IgD-negative memory B cell (primary cell): Measurements from ENCODE around the gene TPCN2. TPM values are rescaled to one million over a fixed set of nuclear protein-coding genes. Genes with fewer than 3 reads are reported as not detected.

Source experiments
- H3K27ac Mint-ChIP-seq, 3 donors: one replicate each; pipeline ENCODE4 v1.8.0; 2020 to 2022; ENCODE audit warnings: mild to moderate bottlenecking in 3 of 3, mixed read lengths in 3 of 3, moderate library complexity in 1 of 3
- H3K27me3 Mint-ChIP-seq: one replicate; pipeline ENCODE4 v1.8.0; 2021; ENCODE audit warnings: mixed read lengths
- H3K36me3 Mint-ChIP-seq: one replicate; pipeline ENCODE4 v1.8.0; 2020; ENCODE audit warnings: mild to moderate bottlenecking, mixed read lengths
- H3K4me1 Mint-ChIP-seq, 3 donors: one replicate each; pipeline ENCODE4 v1.8.0; 2020 to 2022; ENCODE audit warnings: mixed read lengths in 3 of 3, mild to moderate bottlenecking in 1 of 3
- H3K4me3 Mint-ChIP-seq, 4 donors: one replicate each; pipeline ENCODE4 v1.8.0; 2020 to 2022; ENCODE audit warnings: mild to moderate bottlenecking in 4 of 4, mixed read lengths in 4 of 4, moderate library complexity in 3 of 4
- H3K9me3 Mint-ChIP-seq, 3 donors: one replicate each; pipeline ENCODE4 v1.8.0; 2020 to 2021; ENCODE audit warnings: mixed read lengths in 3 of 3, mild to moderate bottlenecking in 1 of 3
- polyA plus RNA-seq: library from polyadenylated mRNA; unstranded; fragments of 300-500 nt; fragmentation: Illumina TruSeq; gene quantifications from one replicate; pipeline ENCODE4 v1.2.3, GENCODE V29; 2021

TPCN2 gene
- polyA plus RNA-seq, 1 donor from 2014 or later: 5.7 TPM

DNA sequence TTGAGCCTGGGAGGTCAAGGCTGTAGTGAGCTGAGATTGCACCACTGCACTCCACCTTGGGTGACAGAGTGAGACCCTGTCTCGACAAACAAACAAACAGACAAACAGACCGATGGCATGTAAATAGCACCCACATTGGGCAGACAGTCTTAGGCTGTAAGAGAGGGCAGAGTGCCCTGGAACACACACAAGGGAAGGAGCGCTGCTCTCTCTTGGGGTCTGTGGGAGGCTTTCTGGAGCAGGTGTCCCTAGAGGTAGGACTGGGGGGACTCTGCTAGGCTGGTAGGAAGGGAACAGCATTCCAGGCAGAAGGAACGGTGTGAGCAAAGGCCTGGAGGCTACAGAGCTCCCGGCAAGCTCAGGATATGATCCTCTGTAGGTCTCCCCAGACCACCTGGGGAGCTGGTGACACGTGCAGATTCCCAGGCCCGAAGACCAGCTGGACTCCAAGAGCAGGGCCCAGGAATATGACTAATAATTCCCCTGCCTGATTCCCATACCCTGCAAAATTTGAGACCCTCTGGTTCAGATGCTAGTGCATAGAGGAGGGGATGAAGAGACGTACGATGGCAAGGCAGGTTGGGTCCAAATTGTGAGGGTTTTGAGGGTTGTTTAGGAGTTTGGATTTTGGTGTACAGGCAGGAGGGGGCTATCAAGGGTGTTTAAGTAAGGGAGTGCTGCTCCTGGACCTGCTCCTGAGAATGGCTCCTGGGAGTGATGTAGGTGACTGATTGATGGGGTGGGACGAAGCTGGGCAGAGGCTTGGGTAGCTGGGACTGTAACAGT is 118.6 kb downstream of the TPCN2 start:
- Mint-ChIP-seq H3K36me3 (peaks cover 3% of the 10 kb centered on the region), H3K27me3 (peaks cover 6% of the 10 kb centered on the region), H3K4me3 (no peak overlapping the region), H3K9me3 (peaks cover 4 to 15% (median 4%) of the 10 kb centered on the region in 3 donors), H3K4me1 (peaks cover 8 to 14% (median 8%) of the 10 kb centered on the region in 3 donors), H3K27ac (no peak overlapping the region)

DNA sequence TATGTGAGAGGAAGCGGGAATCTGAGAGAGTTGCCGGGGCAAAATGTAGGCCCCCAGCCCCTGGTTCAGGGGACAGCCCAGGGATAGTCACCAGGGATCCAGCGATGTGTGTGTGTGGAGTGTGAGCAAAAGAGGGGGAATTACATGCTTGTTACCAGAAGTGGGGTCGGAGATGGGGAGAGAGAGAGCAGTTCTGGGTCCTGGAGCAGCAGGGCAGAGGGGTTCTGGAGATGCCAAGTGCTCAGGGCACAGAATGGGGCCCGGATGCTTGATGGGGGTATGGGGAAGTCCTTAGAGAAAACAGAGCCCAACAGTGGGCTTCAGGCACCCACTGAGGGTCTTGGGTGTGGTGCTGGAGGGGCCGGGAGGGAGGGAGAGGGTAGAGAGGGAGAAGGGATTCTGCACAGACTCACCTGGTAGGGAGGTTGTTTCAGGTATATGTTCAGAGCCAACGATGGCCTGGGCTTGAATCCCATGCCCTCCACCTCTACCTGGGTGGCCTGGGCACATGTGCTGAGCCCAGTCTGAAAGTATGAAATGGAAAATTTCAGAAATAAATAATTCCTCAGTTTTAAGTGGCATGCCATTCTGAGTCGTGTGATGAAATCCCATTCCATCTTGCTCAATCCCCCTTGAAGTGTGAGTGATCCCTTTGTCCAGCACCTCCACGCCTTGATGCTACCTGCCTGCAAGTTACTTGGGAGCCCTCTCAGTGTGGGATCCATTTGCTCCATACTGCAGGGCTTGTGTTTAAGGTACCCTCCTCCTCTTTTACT is 119.4 kb downstream of the TPCN2 start:
- Mint-ChIP-seq H3K9me3 (peaks cover 4 to 8% (median 4%) of the 10 kb centered on the region in 3 donors), H3K27ac (no peak overlapping the region), H3K4me1 (peaks cover 8 to 14% (median 8%) of the 10 kb centered on the region in 3 donors), H3K27me3 (peaks cover 6% of the 10 kb centered on the region), H3K4me3 (peak overlapping the region in 1 of 4 donors; percentile 9), H3K36me3 (peaks cover 3% of the 10 kb centered on the region)

DNA sequence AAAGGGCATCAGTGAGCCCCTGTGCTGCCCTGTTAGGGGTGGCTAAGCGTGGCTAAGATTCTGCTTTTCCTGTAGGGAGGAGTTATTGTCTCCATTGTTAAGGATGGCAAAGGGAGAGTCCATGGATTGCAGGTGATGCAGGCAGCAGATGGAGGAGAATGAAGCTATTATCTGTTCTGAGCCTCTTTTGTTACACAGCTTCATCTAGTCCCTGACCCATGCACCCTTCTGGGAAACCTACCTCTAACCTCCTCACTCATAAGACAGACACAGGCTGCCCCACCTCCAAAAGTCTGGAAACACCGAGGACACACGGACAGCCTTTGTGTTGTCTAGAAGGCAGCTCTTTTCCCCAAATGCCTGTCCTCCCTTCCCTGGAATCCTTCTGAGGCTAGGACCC is 120.7 kb downstream of the TPCN2 start:
- H3K4me3 Mint-ChIP-seq: peak overlapping the region in 1 of 4 donors; percentile 39
- H3K27ac Mint-ChIP-seq: no peak overlapping the region
- H3K36me3 Mint-ChIP-seq: no peaks in the 10 kb centered on the region

DNA sequence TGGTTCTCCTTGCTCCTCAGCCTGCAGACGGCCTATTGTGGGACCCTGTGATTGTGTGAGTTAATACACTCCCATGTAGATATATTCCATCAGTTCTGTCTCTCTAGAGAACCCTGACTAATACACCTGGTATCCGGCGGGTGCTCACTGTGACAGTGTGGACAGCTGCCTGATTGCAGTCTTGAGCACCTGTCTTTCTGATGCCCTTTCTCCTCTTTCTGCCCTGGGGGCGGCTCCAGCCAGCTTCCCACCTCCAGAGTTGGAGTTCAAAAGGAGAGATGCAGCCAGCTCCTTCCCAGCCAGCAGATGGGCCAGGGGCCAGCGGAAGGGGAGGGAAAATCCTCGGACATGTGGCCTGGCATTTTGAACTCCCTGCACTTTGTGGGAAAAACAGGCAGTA is 122.0 kb downstream of the TPCN2 start:
- H3K4me3 Mint-ChIP-seq: no peak overlapping the region

More for the DNA sequence above, 120.7 kb downstream of the TPCN2 start:
- H3K27me3 Mint-ChIP-seq: peaks cover 2% of the 10 kb centered on the region
- H3K4me1 Mint-ChIP-seq: peaks cover 8 to 13% (median 8%) of the 10 kb centered on the region in 3 donors
- H3K9me3 Mint-ChIP-seq: peaks cover 0 to 5% (median 4%) of the 10 kb centered on the region in 3 donors

DNA sequence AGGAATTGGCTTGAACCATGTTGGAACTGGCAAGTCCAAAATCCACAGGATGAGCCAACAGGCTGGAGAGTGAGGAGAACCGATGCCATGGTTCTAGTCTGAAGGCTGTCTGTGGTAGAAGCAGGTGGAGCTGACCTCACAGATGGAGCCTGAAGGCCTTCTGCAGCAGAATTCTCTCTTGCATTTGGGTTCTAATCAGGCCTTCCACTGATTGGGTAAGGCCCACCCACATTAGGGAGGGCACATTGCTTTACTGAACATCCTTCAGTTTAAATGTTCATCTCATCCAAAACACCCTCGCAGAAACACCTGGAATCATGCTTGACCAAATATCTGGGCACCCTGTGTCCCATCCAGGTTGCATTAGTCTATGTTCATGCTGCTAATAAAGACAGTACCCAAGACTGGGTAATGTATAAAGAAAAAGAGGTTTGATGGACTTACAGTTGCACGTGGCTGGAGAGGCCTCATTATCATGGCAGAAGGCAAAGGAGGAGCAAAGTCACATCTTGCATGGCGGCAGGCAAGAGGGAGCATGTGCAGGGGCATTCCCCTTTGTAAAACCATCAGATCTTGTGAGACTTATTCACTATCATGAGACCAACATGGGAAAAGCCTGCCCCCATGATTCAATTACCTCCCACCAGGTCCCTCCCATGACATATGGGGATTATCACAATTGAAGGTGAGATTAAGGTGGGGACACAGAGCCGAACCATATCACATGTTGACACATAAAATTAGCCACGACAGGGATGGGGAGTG is 122.9 kb downstream of the TPCN2 start:
- Mint-ChIP-seq H3K4me1 (peaks cover 2 to 9% (median 3%) of the 10 kb centered on the region in 3 donors), H3K36me3 (no peaks in the 10 kb centered on the region), H3K9me3 (peaks cover 0 to 15% (median 3%) of the 10 kb centered on the region in 3 donors), H3K27ac (no peak overlapping the region), H3K27me3 (peaks cover 2% of the 10 kb centered on the region), H3K4me3 (no peak overlapping the region)

More for the DNA sequence above, 122.0 kb downstream of the TPCN2 start:
- Mint-ChIP-seq H3K27me3 (peaks cover 2% of the 10 kb centered on the region), H3K36me3 (no peaks in the 10 kb centered on the region), H3K9me3 (peaks cover 0 to 13% (median 3%) of the 10 kb centered on the region in 3 donors), H3K4me1 (peaks cover 5 to 13% (median 8%) of the 10 kb centered on the region in 3 donors), H3K27ac (peak overlapping the region in 1 of 3 donors; percentile 31)

DNA sequence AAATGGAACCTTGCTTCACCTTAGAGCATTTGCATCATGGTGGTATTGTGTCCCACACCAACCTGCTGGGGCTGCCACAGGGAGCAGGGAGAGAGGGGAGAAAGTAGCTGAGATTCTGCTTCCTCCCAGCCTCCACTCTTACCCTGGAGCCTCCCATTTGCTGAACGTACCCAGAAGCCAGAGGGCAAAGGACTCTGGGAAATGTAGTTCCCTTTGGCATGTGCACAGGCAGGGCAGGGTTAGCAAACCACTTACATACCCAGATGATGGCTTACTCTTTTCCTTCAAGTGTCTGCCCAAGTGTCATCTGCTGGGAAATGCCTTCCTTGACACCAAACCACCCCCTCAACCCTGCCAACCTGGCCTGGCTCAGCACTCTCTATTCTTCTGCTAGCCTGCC is 123.9 kb downstream of the TPCN2 start:
- peaks cover 0 to 15% (median 3%) of the 10 kb centered on the region in 3 donors for H3K9me3 Mint-ChIP-seq
- H3K36me3 Mint-ChIP-seq: no peaks in the 10 kb centered on the region
- peaks cover 0 to 7% (median 2%) of the 10 kb centered on the region in 3 donors for H3K4me1 Mint-ChIP-seq
- H3K27me3 Mint-ChIP-seq: peaks cover 2% of the 10 kb centered on the region
- no peak overlapping the region for H3K27ac Mint-ChIP-seq
- H3K4me3 Mint-ChIP-seq: no peak overlapping the region

DNA sequence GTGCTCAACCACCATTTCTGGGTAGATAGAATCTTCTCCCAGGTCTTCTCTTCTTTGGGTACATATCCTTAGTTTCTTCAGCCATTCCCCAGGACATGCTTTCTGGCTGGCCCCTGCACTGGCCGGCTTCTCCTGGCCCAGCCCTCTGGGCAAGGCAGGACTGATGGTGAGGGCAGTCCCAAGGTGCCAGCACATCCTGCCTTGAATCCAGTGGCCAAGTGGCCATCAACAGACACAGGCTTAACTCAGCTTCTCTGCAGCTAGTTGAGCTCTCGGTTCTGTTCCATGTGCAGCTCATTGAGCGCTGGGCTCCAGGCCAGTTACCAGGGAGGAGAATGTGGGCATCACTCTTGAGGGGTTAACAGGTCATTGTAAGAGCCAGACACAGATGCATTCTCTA is 124.6 kb downstream of the TPCN2 start:
- H3K27me3 Mint-ChIP-seq: peaks cover 2% of the 10 kb centered on the region
- H3K36me3 Mint-ChIP-seq: no peaks in the 10 kb centered on the region
- peaks cover 0 to 15% (median 3%) of the 10 kb centered on the region in 3 donors for H3K9me3 Mint-ChIP-seq
- H3K27ac Mint-ChIP-seq: no peak overlapping the region
- peak overlapping the region in 1 of 4 donors; percentile 45 for H3K4me3 Mint-ChIP-seq
- H3K4me1 Mint-ChIP-seq: peaks cover 0 to 4% (median 0%) of the 10 kb centered on the region in 3 donors

DNA sequence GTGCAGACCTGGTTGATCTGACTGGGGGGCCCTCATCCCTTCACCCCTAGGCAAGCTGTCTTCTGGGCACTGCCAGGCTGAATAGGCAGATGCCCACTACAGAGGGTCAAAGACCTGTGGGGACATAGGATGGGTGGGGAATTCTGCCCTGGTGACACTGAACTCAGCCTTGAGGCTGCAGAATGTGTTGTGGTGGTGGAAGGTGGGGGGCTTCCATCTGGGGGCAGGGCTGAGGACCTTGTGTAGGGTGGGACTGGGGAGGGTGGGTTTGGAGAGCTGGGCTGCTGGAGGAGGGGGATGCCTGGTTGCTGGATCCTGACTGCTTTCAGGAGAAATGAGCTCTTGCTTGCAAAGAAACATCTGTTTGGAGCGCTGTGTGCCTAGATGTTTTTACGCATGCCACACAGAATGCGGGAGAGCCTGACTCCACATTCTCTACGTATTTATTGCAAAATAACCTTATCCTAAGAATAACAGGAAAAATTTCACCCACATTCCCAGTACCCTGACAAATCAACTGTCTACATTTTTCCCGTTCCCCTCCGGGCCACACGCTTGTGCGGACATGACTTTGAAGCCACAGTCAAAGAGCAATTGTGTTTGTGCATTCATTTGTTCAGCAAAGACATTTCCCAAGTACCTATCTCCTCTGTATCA is 125.3 kb downstream of the TPCN2 start:
- H3K27ac Mint-ChIP-seq: no peak overlapping the region
- peaks cover 0 to 15% (median 3%) of the 10 kb centered on the region in 3 donors for H3K9me3 Mint-ChIP-seq
- H3K4me1 Mint-ChIP-seq: peaks cover 0 to 4% (median 0%) of the 10 kb centered on the region in 3 donors
- no peaks in the 10 kb centered on the region for H3K36me3 Mint-ChIP-seq
- peaks cover 3% of the 10 kb centered on the region for H3K27me3 Mint-ChIP-seq
- no peak overlapping the region for H3K4me3 Mint-ChIP-seq

DNA sequence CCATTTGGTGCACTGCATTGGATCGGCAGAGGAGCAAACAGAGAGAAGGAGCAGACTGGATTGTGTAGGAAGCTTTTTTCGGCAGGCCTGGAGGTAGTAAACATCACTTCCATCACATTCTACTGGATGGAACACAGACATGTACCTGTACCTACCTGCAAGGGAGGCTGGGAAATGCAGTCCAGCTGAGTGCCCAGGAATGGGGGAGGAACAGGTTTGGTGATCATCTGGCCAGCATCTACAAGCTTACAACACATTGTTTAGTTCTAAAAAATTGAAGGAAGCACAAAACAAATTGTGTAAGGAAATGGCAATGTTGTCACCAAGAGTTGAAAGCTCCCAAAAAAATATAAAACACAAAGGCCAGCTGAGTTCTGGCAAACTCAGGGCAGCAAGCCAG is 126.1 kb downstream of the TPCN2 start:
- peaks cover 2% of the 10 kb centered on the region for H3K27me3 Mint-ChIP-seq
- H3K27ac Mint-ChIP-seq: no peak overlapping the region
- peaks cover 0 to 15% (median 3%) of the 10 kb centered on the region in 3 donors for H3K9me3 Mint-ChIP-seq
- peaks cover 0 to 4% (median 0%) of the 10 kb centered on the region in 3 donors for H3K4me1 Mint-ChIP-seq
- H3K4me3 Mint-ChIP-seq: peak overlapping the region in 1 of 4 donors; percentile 22
- no peaks in the 10 kb centered on the region for H3K36me3 Mint-ChIP-seq

DNA sequence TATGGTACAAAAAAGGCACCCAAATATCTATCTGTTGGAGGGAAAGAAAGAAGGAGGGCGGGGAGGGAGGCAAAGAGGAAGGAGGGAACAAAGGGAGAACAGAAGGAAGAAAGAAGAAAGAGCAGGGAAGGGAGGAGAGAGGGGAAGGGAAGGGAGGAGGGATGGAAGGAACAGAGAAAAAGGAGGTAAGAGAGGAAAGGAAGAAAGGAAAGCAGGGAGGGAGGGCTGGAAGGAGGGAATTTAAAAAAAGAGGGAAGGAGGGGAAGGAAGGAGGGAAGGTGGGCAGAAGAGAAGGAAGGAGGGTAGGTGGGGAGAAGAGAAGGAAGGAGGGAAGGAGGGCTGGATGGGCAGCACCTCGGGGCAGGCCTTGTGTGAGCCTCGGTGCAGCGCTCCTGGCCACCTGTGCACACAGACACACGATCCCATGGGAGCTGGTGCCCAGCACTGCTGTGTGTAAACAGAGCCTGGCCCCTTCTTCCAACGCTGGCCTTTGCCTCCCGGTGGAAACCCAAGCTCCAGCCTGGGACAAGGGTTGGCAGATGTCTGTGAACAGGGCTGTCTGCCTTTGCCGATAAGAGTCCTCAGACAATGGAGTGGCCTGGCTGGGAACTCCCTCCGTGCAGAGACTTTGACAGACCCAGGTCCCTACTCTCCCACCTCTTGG is 130.2 kb downstream of the TPCN2 start:
- H3K27me3 Mint-ChIP-seq: peaks cover 8% of the 10 kb centered on the region
- H3K4me3 Mint-ChIP-seq: no peak overlapping the region
- peaks cover 0 to 15% (median 0%) of the 10 kb centered on the region in 3 donors for H3K9me3 Mint-ChIP-seq

DNA sequence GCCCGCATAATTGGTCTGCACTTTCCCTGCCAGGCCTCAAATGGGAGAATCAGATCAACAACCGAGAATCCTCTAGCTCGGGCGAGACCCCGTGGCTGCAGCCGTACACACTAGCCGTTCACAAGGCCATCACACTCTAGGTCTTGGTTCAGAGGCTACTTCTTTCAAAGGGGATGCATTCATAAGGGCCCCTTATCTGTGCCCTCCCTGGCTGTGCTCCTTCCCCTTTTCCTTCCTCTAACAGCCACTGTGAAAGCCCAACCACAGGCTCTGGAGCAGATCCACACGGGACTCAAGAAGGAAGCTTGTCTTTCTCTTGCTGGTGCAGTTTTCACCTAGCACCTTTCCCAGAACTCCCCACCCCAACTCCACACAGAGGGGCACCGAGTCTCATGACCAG is 131.5 kb downstream of the TPCN2 start:
- no peaks in the 10 kb centered on the region for H3K36me3 Mint-ChIP-seq
- no peak overlapping the region for H3K4me3 Mint-ChIP-seq
- H3K4me1 Mint-ChIP-seq: peaks cover 0 to 3% (median 0%) of the 10 kb centered on the region in 3 donors
- H3K27me3 Mint-ChIP-seq: peaks cover 8% of the 10 kb centered on the region
- H3K27ac Mint-ChIP-seq: no peak overlapping the region
- H3K9me3 Mint-ChIP-seq: peaks cover 0 to 6% (median 0%) of the 10 kb centered on the region in 3 donors

More for the DNA sequence above, 130.2 kb downstream of the TPCN2 start:
- Mint-ChIP-seq H3K4me1 (peaks cover 0 to 3% (median 0%) of the 10 kb centered on the region in 3 donors), H3K27ac (no peak overlapping the region), H3K36me3 (no peaks in the 10 kb centered on the region)

DNA sequence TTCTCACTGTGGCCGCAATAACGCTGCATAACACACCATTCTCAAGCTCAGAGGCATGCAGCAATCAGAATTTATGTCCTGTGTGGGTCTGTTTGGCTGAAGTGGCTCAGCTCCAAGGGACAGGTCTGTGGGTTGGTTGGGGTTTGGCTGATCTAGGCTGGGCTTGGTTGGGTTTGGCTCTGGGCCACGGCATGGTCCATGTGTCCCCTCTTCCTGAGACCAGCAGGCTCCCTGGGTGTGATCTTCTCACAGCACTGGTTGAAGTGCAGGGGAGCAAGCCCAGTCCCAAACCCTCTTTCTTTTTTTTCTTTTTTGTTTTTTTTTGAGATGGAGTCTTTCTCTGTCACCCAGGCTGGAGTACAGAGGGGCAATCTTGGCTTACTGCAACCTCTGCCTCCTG is 132.0 kb downstream of the TPCN2 start:
- Mint-ChIP-seq H3K4me3 (no peak overlapping the region), H3K4me1 (peaks cover 0 to 3% (median 0%) of the 10 kb centered on the region in 3 donors), H3K27ac (no peak overlapping the region), H3K27me3 (peaks cover 8% of the 10 kb centered on the region), H3K36me3 (no peaks in the 10 kb centered on the region), H3K9me3 (peaks cover 0 to 1% (median 0%) of the 10 kb centered on the region in 3 donors)

DNA sequence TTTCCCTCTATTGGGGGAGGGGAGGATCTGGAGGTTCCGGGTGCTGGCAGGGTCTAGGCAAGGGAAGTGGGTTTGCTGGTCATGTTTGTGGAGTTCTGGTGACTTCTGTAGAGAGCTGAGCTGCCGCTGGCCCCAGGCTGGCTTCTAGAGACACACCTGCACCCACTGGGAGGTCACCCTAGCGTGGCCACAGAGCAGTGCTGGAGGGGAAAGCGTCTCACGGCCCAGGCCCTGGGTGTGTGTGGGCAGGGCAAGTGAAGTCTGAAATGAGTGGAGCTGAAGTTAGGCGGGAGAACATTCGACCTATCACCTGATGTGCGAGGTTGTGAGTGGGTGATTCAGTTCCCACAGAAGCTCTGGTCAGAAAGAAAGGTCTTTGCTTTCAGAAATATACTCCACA is 134.9 kb downstream of the TPCN2 start:
- Mint-ChIP-seq H3K27me3 (peaks cover 7% of the 10 kb centered on the region), H3K9me3 (peaks cover 3 to 10% (median 3%) of the 10 kb centered on the region in 3 donors), H3K27ac (peak overlapping the region in 1 of 3 donors; percentile 4), H3K36me3 (no peaks in the 10 kb centered on the region), H3K4me3 (no peak overlapping the region), H3K4me1 (peaks cover 0 to 3% (median 0%) of the 10 kb centered on the region in 3 donors)
